Measurements from ENCODE around the gene TTLL10.

DNA sequence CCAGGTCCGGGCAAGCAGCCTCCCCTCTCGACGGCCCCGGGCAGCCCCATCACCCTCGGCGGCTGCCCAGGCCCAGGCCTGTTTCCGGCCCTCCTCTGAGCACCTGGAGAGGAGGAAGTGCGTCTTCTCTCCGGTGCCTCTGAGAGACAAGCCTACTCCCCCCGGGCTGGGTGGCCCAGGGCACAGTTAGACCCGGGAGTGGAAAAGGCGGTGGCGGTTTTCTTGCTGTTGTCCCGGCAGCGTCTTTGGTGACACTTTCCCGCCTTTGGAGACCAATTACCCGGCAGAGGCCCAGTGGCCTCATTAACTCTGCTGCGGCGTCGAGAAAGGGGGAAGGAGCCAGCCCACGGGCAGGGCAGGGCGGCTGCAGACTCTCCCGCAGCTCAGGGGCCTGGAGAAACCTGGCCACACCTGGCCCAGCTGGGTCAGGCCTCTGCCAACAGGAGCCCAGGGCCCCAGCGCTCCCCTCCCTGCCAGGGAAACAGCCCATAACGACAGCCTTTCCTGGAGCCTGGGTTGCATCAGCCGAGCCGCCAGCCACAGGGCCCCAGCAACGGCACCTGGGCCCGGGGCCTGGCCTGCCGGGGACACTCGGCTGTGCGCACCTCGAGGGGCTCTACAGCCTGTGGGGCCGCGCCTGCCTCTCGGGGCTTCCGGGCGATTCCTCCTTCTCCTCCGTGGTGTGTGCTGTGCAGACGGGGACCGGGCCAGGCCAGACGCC lies 29.4 kb upstream of the TTLL10 start:
- TF ChIP-seq RAD21 (IDR thresholded peaks at IDR 0.05; ENCODE audit: low read length) (no peak), CTCF (IDR thresholded peaks at IDR 0.05) (no peak), NRF1 (IDR thresholded peaks at IDR 0.05; ENCODE audit: low read depth, low read length) (no peak), CHD2 (IDR thresholded peaks at IDR 0.05; ENCODE audit: low read length, partially characterized antibody) (no peak), IRF3 (IDR thresholded peaks at IDR 0.05; ENCODE audit: low read depth, low read length) (no peak), EZH2phosphoT487 (IDR thresholded peaks at IDR 0.05; ENCODE audit: borderline replicate concordance, low read depth) (no peak), ELF1 (IDR thresholded peaks at IDR 0.05) (no peak), SIN3A (IDR thresholded peaks at IDR 0.05; ENCODE audit: borderline replicate concordance, low read depth, low read length) (no peak)
- TF ChIP-seq, protein P1, sequence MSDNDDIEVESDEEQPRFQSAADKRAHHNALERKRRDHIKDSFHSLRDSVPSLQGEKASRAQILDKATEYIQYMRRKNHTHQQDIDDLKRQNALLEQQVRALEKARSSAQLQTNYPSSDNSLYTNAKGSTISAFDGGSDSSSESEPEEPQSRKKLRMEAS (IDR thresholded peaks at IDR 0.05; ENCODE audit: low read depth): no peak
- TF ChIP-seq, protein P2, sequence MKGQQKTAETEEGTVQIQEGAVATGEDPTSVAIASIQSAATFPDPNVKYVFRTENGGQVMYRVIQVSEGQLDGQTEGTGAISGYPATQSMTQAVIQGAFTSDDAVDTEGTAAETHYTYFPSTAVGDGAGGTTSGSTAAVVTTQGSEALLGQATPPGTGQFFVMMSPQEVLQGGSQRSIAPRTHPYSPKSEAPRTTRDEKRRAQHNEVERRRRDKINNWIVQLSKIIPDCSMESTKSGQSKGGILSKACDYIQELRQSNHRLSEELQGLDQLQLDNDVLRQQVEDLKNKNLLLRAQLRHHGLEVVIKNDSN (IDR thresholded peaks at IDR 0.05; ENCODE audit: borderline replicate concordance, low read depth): no peak

Measured in SK-N-SH (cell line).